Retinal pigment epithelial cell (primary cell): ENCODE data around the gene PKNOX2.

Experiments
- DNase-seq: peaks from one replicate; pipeline ENCODE4 v3.0.0-alpha.2; 2010; ENCODE audit warnings: low read depth
- H3K4me3 ChIP-seq: 2 replicates; pipeline ENCODE4 v1.5.1; 2011; ENCODE audit warnings: mild to moderate bottlenecking, low read length, control low read depth, moderate library complexity
- CTCF ChIP-seq: conservative IDR thresholded peaks from 2 replicates; pipeline ENCODE4 v1.5.1; 2011; ENCODE audit warnings: low read depth, low read length, control low read depth, inconsistent platforms

The PKNOX2 gene

GRCh38 chr11:125313271-125314219 lies 149.0 kb downstream of the PKNOX2 start:
- no peak overlapping the region for H3K4me3 ChIP-seq
- DNase-seq = no peak
- no peak for TF ChIP-seq CTCF

DNA sequence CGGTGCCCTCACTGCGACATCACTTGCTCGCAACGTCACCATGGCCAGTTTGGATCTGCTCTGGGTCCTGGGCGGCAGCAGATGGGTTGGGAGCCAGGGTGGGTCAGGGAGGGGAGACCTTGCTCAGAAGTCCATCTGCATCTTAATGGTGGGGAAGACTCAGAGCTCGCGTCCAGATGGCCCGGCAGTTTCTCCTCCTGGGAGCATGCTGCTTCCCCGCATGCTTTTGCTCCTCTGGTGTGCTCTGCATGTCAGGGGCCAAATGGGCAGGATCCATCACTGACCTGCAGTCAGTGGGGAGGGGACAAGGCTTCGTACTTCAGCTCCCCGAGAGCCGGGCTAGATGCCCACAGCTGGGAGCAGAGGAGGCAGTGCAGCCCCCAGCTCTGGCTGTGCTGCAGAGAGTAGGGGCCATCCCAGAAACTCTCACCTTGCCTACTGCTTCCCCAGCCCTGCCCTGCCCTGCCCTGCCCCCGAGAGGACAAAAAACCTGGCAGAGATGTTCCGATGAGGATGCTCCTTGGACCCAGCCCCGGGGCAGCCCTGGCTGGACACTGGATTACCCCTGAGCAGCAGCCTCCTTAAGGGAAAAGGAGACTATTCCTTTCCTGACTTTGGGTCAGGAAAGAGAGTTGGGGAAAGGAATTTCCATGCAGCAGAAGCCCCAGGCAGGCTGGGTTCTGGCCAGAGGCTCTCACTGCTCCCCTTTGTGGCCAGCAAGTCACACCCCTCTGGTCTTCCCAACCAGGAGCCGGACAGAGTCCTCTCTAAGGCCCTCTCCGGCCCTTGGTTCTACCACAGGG lies 149.9 kb downstream of the PKNOX2 start:
- no peak for DNase-seq
- H3K4me3 ChIP-seq = no peak overlapping the region
- no peak for TF ChIP-seq CTCF

DNA sequence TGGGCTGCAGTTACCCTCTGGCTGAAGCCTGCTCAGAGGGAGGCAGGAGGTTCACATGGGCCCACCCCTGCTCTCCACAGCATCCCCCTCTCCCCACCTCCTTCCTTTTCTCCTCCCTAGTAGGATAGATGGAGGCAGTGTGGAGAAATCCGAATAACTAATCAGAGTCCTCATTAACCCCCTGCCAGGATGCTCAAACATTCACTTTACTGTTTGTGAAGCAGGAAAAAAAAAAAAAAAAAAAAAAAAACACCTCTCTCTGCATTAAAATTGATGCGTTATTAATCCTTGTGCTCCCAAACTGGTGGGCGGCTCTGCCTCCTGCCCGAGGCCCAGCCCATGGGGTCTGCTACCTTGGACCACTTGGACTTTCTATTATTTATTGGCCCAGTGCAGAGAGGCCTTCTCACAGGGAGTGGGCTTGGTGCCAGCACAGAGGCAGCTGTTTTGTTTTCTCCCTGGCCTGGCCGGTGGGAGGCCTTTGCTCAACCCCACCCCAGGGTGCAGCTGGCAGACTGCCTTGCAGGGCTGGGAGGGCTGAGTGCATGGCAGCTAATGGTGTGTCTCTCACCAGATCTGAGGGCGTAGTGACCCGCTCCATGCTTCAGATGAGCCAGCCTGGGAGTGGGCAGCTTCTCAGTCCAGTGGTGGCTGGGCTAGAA lies 150.7 kb downstream of the PKNOX2 start:
- TF ChIP-seq CTCF = no peak
- H3K4me3 ChIP-seq = no peak overlapping the region
- peak; percentile 11 for DNase-seq

DNA sequence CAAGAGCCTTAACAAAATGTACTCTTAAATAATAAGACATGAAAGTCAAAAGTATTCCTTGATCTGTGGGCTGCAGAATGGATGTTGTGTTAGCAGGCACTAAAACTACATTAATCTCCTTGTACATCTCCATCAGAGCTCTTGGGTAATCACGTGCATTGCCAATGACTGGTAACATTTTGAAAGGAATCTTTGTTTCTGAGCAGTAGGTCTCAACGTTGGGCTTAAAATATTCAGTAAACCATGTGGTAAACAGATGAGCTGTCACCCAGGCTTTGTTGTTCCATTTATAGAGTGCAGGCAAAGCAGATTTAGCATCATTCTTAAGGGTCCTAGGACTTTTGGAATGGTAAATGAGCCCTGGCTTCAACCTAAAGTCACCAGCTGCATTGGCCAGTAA lies 152.9 kb downstream of the PKNOX2 start:
- H3K4me3 ChIP-seq = no peak overlapping the region
- TF ChIP-seq CTCF = no peak
- no peak for DNase-seq

DNA sequence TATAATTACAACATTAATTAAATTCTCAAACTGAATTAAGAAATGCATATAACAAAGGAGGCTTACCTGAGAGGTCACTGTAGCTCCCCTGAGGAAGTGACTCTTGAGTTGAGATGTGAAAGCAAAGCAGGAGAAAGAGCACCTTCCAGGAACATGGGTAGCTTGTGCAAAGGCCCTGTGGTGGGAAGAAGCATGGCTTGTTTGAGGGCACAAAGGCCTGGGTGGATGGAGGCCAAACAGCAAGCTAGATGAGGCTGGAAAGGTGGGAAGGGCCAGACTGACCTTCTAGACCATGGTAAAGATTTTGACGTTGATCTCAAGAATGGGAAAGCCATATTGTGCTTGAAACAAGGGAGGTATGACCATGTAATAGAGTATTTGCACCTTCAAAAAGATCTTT lies 155.1 kb downstream of the PKNOX2 start:
- no peak overlapping the region for H3K4me3 ChIP-seq
- TF ChIP-seq CTCF = no peak

GRCh38 chr11:125320347-125321076 lies 156.0 kb downstream of the PKNOX2 start:
- no peak for TF ChIP-seq CTCF
- H3K4me3 ChIP-seq = no peak overlapping the region
- no peak for DNase-seq

More for the DNA sequence above, 155.1 kb downstream of the PKNOX2 start:
- no peak for DNase-seq
